A549 (cell line): Measurements from ENCODE around the gene CLEC2D. TPM values are rescaled to one million over a fixed set of nuclear protein-coding genes. Genes with fewer than 3 reads are reported as not detected.
"Not testable (repeated sequence)": the region's sequence is repeated elsewhere in the genome, so short reads cannot be mapped to it uniquely, and the experiment has no call there.

Experiments
- ATAC-seq, 2 experiments: fragments of 200-7000 bp in 1 of 2; fragments of >200 bp in 1 of 2; cut with Nextera tagmentation in 1 of 2; cut with Tn5 transposase in 1 of 2; 3 replicates each; pipeline versions ENCODE4 v1.8.0 to v1.9.1; 2018 to 2020; ENCODE audit warnings: mild to moderate bottlenecking in 1 of 2, moderate library complexity in 1 of 2
- CTCF ChIA-PET: fragments of 300-600 bp; sonication (Branson Sonifier 250); formaldehyde crosslinking; extraction: SDS; loops from one replicate; lab custom pipeline; 2021; ENCODE audit warnings: antibody characterized with exemption, inconsistent platforms; lab: Yijun Ruan, JAX
- POLR2A ChIA-PET: fragments of 350-600 bp; formaldehyde crosslinking; extraction: SDS; loops from one replicate; lab custom pipeline; 2021; ENCODE audit warnings: antibody characterized with exemption, inconsistent platforms; lab: Yijun Ruan, JAX
- DNase-seq, 2 experiments: peaks; one replicate each; pipeline versions ENCODE4 v3.0.0 to v3.0.0-alpha.2; 2011 to 2016; ENCODE audit warnings: low read depth in 1 of 2, low spot score in 1 of 2
- FAIRE-seq: peaks from 2 replicates; lab custom pipeline; 2011; peaks lifted over from hg19 to GRCh38; lab: Jason Lieb, UNC
- H3K27ac ChIP-seq, 2 experiments: fragments of >200 bp; sonication (Bioruptor Twin); formaldehyde crosslinking; 3 replicates each; pipeline ENCODE4 v1.5.1; 2016 to 2017
- H3K4me1 ChIP-seq: fragments of >200 bp; sonication (Bioruptor Twin); formaldehyde crosslinking; 3 replicates; pipeline ENCODE4 v1.6.1; 2016
- H3K4me2 ChIP-seq: fragments of >200 bp; sonication (Bioruptor Twin); formaldehyde crosslinking; 3 replicates; pipeline ENCODE4 v1.6.1; 2016
- H3K4me3 ChIP-seq: fragments of >200 bp; sonication (Bioruptor Twin); formaldehyde crosslinking; 3 replicates; pipeline ENCODE4 v1.5.1; 2016
- H3K9me3 ChIP-seq: fragments of >200 bp; sonication (Bioruptor Twin); formaldehyde crosslinking; 3 replicates; pipeline ENCODE4 v1.6.1; 2016
- CBX2 ChIP-seq: fragments of 200-600 bp; sonication (generic); IDR thresholded peaks from 2 replicates; pipeline ENCODE4 v1.6.1; 2016; ENCODE audit warnings: low read depth, mild to moderate bottlenecking, borderline replicate concordance
- CEBPB ChIP-seq, 2 experiments: fragments of >200 bp in 1 of 2; sonication (Bioruptor Twin) in 1 of 2; formaldehyde crosslinking in 1 of 2; IDR thresholded peaks; 2 replicates each; pipeline ENCODE4 v1.6.1; 2012 to 2016
- CHD2 ChIP-seq: fragments of 150-350 bp; IDR thresholded peaks from 2 replicates; pipeline ENCODE4 v1.6.1; 2014; ENCODE audit warnings: low read length; ENCODE audit not compliant: partially characterized antibody
- CHD4 ChIP-seq: fragments of 200-600 bp; sonication (generic); IDR thresholded peaks from 2 replicates; pipeline ENCODE4 v1.6.1; 2016; ENCODE audit warnings: antibody characterized with exemption, mild to moderate bottlenecking, borderline replicate concordance
- CTCF ChIP-seq: fragments of >200 bp; sonication (Bioruptor Twin); formaldehyde crosslinking; IDR thresholded peaks from 3 replicates; pipeline ENCODE4 v1.5.1; 2016
- ESRRA ChIP-seq: fragments of 150-350 bp; IDR thresholded peaks from 2 replicates; pipeline ENCODE4 v1.6.1; 2014; ENCODE audit warnings: mild to moderate bottlenecking, low read length, borderline replicate concordance
- FOSB ChIP-seq: fragments of 250-450 bp; sonication (Bioruptor Pico); IDR thresholded peaks from 2 replicates; pipeline ENCODE4 v1.5.0; 2020; ENCODE audit warnings: mild to moderate bottlenecking, moderate library complexity
- FOSL2 ChIP-seq, 2 experiments: fragments of 450-650 bp in 1 of 2; fragments of >200 bp in 1 of 2; sonication (Bioruptor Twin) in 1 of 2; formaldehyde crosslinking; IDR thresholded peaks; 2 replicates each; pipeline versions ENCODE4 v1.5.0 to v1.6.1; 2016 to 2020; ENCODE audit warnings: mild to moderate bottlenecking in 1 of 2, moderate library complexity in 1 of 2
- HDAC2 ChIP-seq: fragments of 200-600 bp; sonication (generic); IDR thresholded peaks from 2 replicates; pipeline ENCODE4 v1.6.1; 2016
- HEYL ChIP-seq: fragments of 250-450 bp; sonication (Bioruptor Pico); IDR thresholded peaks from 2 replicates; pipeline ENCODE4 v1.8.0; 2021; ENCODE audit warnings: mild to moderate bottlenecking, moderate library complexity
- HOXB13 ChIP-seq: fragments of 250-450 bp; sonication (Bioruptor Pico); IDR thresholded peaks from 2 replicates; pipeline ENCODE4 v1.5.0; 2020; ENCODE audit warnings: low read depth, mild to moderate bottlenecking, moderate library complexity
- JUNB ChIP-seq: fragments of >200 bp; sonication (Bioruptor Twin); formaldehyde crosslinking; IDR thresholded peaks from 2 replicates; pipeline ENCODE4 v1.6.1; 2016
- MAX ChIP-seq: IDR thresholded peaks from 2 replicates; pipeline ENCODE4 v1.6.1; 2012
- MYC ChIP-seq: IDR thresholded peaks from 2 replicates; pipeline ENCODE4 v1.6.1; 2012; ENCODE audit warnings: mild to moderate bottlenecking, inconsistent platforms, low read length, improper control_type of control experiment, borderline replicate concordance
- NR3C1 ChIP-seq: fragments of >200 bp; sonication (Bioruptor Twin); formaldehyde crosslinking; IDR thresholded peaks from 3 replicates; pipeline ENCODE4 v1.6.1; 2017
- PHF8 ChIP-seq: fragments of 200-600 bp; sonication (generic); IDR thresholded peaks from 2 replicates; pipeline ENCODE4 v1.6.1; 2016; ENCODE audit warnings: low read depth, mild to moderate bottlenecking, antibody characterized with exemption, moderate library complexity, borderline replicate concordance
- POLR2A ChIP-seq: IDR thresholded peaks from 2 replicates; pipeline ENCODE4 v1.6.1; 2012; ENCODE audit warnings: mild to moderate bottlenecking, low read length
- RAD21 ChIP-seq, 2 experiments: fragments of >200 bp in 1 of 2; sonication (Bioruptor Twin) in 1 of 2; formaldehyde crosslinking in 1 of 2; IDR thresholded peaks in 1 of 2; conservative IDR thresholded peaks in 1 of 2; 2 replicates in 1 of 2; 3 replicates in 1 of 2; pipeline ENCODE4 v1.6.1; 2012 to 2018; ENCODE audit warnings: inconsistent platforms in 1 of 2
- RARB ChIP-seq: fragments of 250-450 bp; sonication (Bioruptor Pico); IDR thresholded peaks from 2 replicates; pipeline ENCODE4 v1.8.0; 2021; ENCODE audit warnings: mild to moderate bottlenecking, moderate library complexity
- ZC3H11A ChIP-seq: fragments of 450-650 bp; IDR thresholded peaks from 2 replicates; pipeline ENCODE4 v1.6.1; 2014; ENCODE audit warnings: antibody characterized with exemption, mild to moderate bottlenecking
- ZNF302 ChIP-seq: fragments of 250-450 bp; sonication (Bioruptor Pico); IDR thresholded peaks from 2 replicates; pipeline ENCODE4 v1.9.0; 2021; ENCODE audit warnings: inconsistent platforms, mild to moderate bottlenecking, moderate library complexity
- WGBS: methylation state at CpG from one replicate; pipeline ENCODE4 v1.1.6; 2017; ENCODE audit errors: missing lambda C conversion rate; 5-methylcytosine and 5-hydroxymethylcytosine counted together
- polyA plus RNA-seq, 4 experiments: library from polyadenylated mRNA; depleted of rRNA in 3 of 4; stranded (reverse); fragments of >200 nt; fragmentation: RNase III in 1 of 4; extraction: RNeasy Plus Mini Kit Qiagen cat#74134 plus additional on column Dnase treatment in 1 of 4; gene quantifications; 2 replicates in 3 of 4; 3 replicates in 1 of 4; pipeline ENCODE4 v1.2.3, GENCODE V29; 2011 to 2017
- TF ChIP-seq, protein P1 (sequence below): fragments of >200 bp; sonication (Bioruptor Twin); formaldehyde crosslinking; IDR thresholded peaks from 3 replicates; pipeline ENCODE4 v1.6.1; 2016
- TF ChIP-seq, protein P2 (sequence below): fragments of 250-450 bp; sonication (Bioruptor Pico); IDR thresholded peaks from 2 replicates; pipeline ENCODE4 v1.5.0; 2021; ENCODE audit warnings: mild to moderate bottlenecking, moderate library complexity, borderline replicate concordance

CLEC2D gene
- polyA plus RNA-seq, 2 of the 4 experiments (the other 2 are of a cell fraction) = 1.1 to 4.0 TPM

GRCh38 chr12:9735601-9736000 lies 66.1 kb downstream of the CLEC2D start:
- DNase-seq (no peak), ATAC-seq (no peak), FAIRE-seq (no peak)
- Histone ChIP-seq H3K4me2 (no peak overlapping the region), H3K4me1 (no peaks in the 10 kb centered on the region), H3K27ac (no peak overlapping the region), H3K4me3 (no peak overlapping the region), H3K9me3 (no peaks in the 10 kb centered on the region)
- CTCF ChIA-PET = no interaction called here
- 77% methylated on average over 3 of the region's 3 CpGs for WGBS
- POLR2A ChIA-PET = no interaction called here
- TF ChIP-seq CTCF (no peak), RARB (CRISPR knock-in tag) (no peak), ZNF302 (CRISPR knock-in tag) (no peak), MAX (no peak), ZC3H11A (no peak), CHD4 (no peak), HDAC2 (no peak), MYC (no peak), FOSL2 (IDR thresholded peaks at IDR 0.05) (no peak), FOSL2 (CRISPR knock-in tag; IDR thresholded peaks at IDR 0.05) (no peak), ESRRA (no peak), POLR2A (no peak), HEYL (no peak), HOXB13 (no peak), PHF8 (no peak)

- H3K9me3 ChIP-seq = no peaks in the 10 kb centered on the region
- no peak overlapping the region for H3K4me3 ChIP-seq
- no peak overlapping the region for H3K27ac ChIP-seq
- no peak for ATAC-seq
- TF ChIP-seq JUNB = no peak
- TF ChIP-seq, protein P1, sequence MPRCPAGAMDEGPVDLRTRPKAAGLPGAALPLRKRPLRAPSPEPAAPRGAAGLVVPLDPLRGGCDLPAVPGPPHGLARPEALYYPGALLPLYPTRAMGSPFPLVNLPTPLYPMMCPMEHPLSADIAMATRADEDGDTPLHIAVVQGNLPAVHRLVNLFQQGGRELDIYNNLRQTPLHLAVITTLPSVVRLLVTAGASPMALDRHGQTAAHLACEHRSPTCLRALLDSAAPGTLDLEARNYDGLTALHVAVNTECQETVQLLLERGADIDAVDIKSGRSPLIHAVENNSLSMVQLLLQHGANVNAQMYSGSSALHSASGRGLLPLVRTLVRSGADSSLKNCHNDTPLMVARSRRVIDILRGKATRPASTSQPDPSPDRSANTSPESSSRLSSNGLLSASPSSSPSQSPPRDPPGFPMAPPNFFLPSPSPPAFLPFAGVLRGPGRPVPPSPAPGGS = no peak
- TF ChIP-seq NR3C1 = no peak
- TF ChIP-seq HDAC2 = no peak
- no peak for TF ChIP-seq FOSB (CRISPR knock-in tag)
- TF ChIP-seq CHD2 = no peak
- TF ChIP-seq CBX2 = no peak
- TF ChIP-seq RAD21 (conservative IDR thresholded peaks at IDR 0.05 in 1 of 2, IDR thresholded peaks at IDR 0.05 in 1 of 2) = no peak
- TF ChIP-seq, protein P2, sequence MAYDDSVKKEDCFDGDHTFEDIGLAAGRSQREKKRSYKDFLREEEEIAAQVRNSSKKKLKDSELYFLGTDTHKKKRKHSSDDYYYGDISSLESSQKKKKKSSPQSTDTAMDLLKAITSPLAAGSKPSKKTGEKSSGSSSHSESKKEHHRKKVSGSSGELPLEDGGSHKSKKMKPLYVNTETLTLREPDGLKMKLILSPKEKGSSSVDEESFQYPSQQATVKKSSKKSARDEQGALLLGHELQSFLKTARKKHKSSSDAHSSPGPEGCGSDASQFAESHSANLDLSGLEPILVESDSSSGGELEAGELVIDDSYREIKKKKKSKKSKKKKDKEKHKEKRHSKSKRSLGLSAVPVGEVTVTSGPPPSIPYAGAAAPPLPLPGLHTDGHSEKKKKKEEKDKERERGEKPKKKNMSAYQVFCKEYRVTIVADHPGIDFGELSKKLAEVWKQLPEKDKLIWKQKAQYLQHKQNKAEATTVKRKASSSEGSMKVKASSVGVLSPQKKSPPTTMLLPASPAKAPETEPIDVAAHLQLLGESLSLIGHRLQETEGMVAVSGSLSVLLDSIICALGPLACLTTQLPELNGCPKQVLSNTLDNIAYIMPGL (CRISPR knock-in tag) = no peak
- no peak for TF ChIP-seq CEBPB (IDR thresholded peaks at IDR 0.05)
- no peak for TF ChIP-seq MAX
- TF ChIP-seq CHD4 = no peak
- TF ChIP-seq RARB (CRISPR knock-in tag) = no peak
- CTCF ChIA-PET = no interaction called here
- no peak overlapping the region for H3K4me2 ChIP-seq
- WGBS = 69% methylated on average over 3 of the region's 3 CpGs
- no peak for DNase-seq
- no peaks in the 10 kb centered on the region for H3K4me1 ChIP-seq
- POLR2A ChIA-PET = no interaction called here
- FAIRE-seq = no peak
Measured at GRCh38 chr12:9736936-9737705, 67.6 kb downstream of the CLEC2D start.

- H3K27ac ChIP-seq, ATAC-seq, H3K4me1 ChIP-seq, DNase-seq, POLR2A ChIA-PET, H3K4me3 ChIP-seq, FAIRE-seq, H3K4me2 ChIP-seq, H3K9me3 ChIP-seq: not testable (repeated sequence)
- WGBS = 87% methylated on average over 14 of the region's 14 CpGs
- CTCF ChIA-PET = interaction anchor here (1.6 to 2.7 kb wide), 3 partner anchors 10 to 31 kb away, joined by 3 to 9 read pairs (median 4); no protein-coding TSS in a partner anchor
Measured at GRCh38 chr12:9738905-9739304, 69.4 kb downstream of the CLEC2D start.

- POLR2A ChIA-PET, H3K9me3 ChIP-seq, H3K4me1 ChIP-seq, FAIRE-seq, H3K4me2 ChIP-seq, H3K4me3 ChIP-seq, ATAC-seq, H3K27ac ChIP-seq, DNase-seq: not testable (repeated sequence)
- CTCF ChIA-PET = interaction anchor here (1.6 to 2.7 kb wide), 3 partner anchors 9 to 31 kb away, joined by 3 to 9 read pairs (median 4); no protein-coding TSS in a partner anchor
- 94% methylated on average over 39 of the region's 54 CpGs for WGBS
Measured at GRCh38 chr12:9739404-9740105, 70.0 kb downstream of the CLEC2D start.
